Measurements from ENCODE around the gene LIG1.

Gene LIG1

GRCh38 chr19:48176226-48176625, 6.1 kb upstream of the LIG1 start:
- no peak for DNase-seq

GRCh38 chr19:48175578-48175977, 5.4 kb upstream of the LIG1 start:
- no peak for DNase-seq

GRCh38 chr19:48174445-48175030, 4.4 kb upstream of the LIG1 start:
- DNase-seq: no peak

- DNase-seq: no peak
Observed at GRCh38 chr19:48171710-48172109, 1.6 kb upstream of the LIG1 start.

- no peak for DNase-seq
Observed at GRCh38 chr19:48170817-48171347, 738 bp upstream of the LIG1 start.

GRCh38 chr19:48169578-48169938, 586 bp downstream of the LIG1 start:
- DNase-seq: peak; percentile 35

GRCh38 chr19:48168689-48169088, 1.5 kb downstream of the LIG1 start:
- DNase-seq: no peak

- no peak for DNase-seq
Observed at GRCh38 chr19:48158210-48158790, 11.8 kb downstream of the LIG1 start.

- DNase-seq: no peak
Observed at GRCh38 chr19:48154003-48154402, 16.1 kb downstream of the LIG1 start.

GRCh38 chr19:48152551-48152950, 17.6 kb downstream of the LIG1 start:
- peak; percentile 68 for DNase-seq

GRCh38 chr19:48149430-48149829, 20.7 kb downstream of the LIG1 start:
- DNase-seq: no peak

- no peak for DNase-seq
Observed at GRCh38 chr19:48148576-48148975, 21.6 kb downstream of the LIG1 start.

GRCh38 chr19:48147597-48148175, 22.5 kb downstream of the LIG1 start:
- DNase-seq: no peak

GRCh38 chr19:48139053-48139452, 31.1 kb downstream of the LIG1 start:
- DNase-seq: no peak

- DNase-seq: no peak
Observed at GRCh38 chr19:48137411-48137810, 32.7 kb downstream of the LIG1 start.

GRCh38 chr19:48136547-48136946, 33.6 kb downstream of the LIG1 start:
- no peak for DNase-seq

GRCh38 chr19:48135411-48135810, 34.7 kb downstream of the LIG1 start:
- no peak for DNase-seq

- DNase-seq: no peak
Observed at GRCh38 chr19:48133094-48133493, 37.0 kb downstream of the LIG1 start.

GRCh38 chr19:48127561-48127960, 42.6 kb downstream of the LIG1 start:
- DNase-seq: no peak

- no peak for DNase-seq
Observed at GRCh38 chr19:48123907-48124651, 46.1 kb downstream of the LIG1 start.

- DNase-seq: no peak
Observed at GRCh38 chr19:48122421-48122820, 47.7 kb downstream of the LIG1 start.

- DNase-seq: no peak
Observed at GRCh38 chr19:48121909-48122371, 48.2 kb downstream of the LIG1 start.

GRCh38 chr19:48121066-48121465, 49.1 kb downstream of the LIG1 start:
- DNase-seq: no peak

- no peak for DNase-seq
Observed at GRCh38 chr19:48120505-48120904, 49.6 kb downstream of the LIG1 start.
